RWPE2 (cell line): ENCODE results near the gene PAQR3.

Experiments
- ATAC-seq: fragments of 200-7000 bp; cut with Tn5 transposase; 3 replicates; pipeline ENCODE4 v1.9.1; 2021; ENCODE audit warnings: low read depth
- DNase-seq: peaks from one replicate; pipeline ENCODE4 v3.0.0-alpha.2; 2020; ENCODE audit warnings: low spot score
- H3K27ac ChIP-seq: fragments of 450-650 bp; 2 replicates; pipeline ENCODE4 v1.5.1; 2017; ENCODE audit warnings: mild to moderate bottlenecking; ENCODE audit not compliant: poor library complexity, severe bottlenecking
- H3K27me3 ChIP-seq: fragments of 250-450 bp; sonication (Bioruptor Pico); 2 replicates; pipeline ENCODE4 v1.5.1; 2021; ENCODE audit warnings: mild to moderate bottlenecking, moderate library complexity; ENCODE audit not compliant: insufficient read depth, poor library complexity, severe bottlenecking
- H3K36me3 ChIP-seq: fragments of 250-450 bp; sonication (Bioruptor Pico); 2 replicates; pipeline ENCODE4 v1.5.1; 2020; ENCODE audit warnings: low read depth, mild to moderate bottlenecking, moderate library complexity
- H3K4me1 ChIP-seq: fragments of 250-450 bp; sonication (Bioruptor Pico); 2 replicates; pipeline ENCODE4 v1.5.1; 2021; ENCODE audit warnings: mild to moderate bottlenecking, moderate library complexity; ENCODE audit not compliant: insufficient read depth, poor library complexity, severe bottlenecking
- H3K4me3 ChIP-seq: fragments of 250-450 bp; sonication (Bioruptor Pico); 2 replicates; pipeline ENCODE4 v1.5.1; 2021; ENCODE audit warnings: mild to moderate bottlenecking, moderate library complexity; ENCODE audit not compliant: severe bottlenecking
- H3K9me3 ChIP-seq: fragments of 250-450 bp; sonication (Bioruptor Pico); 2 replicates; pipeline ENCODE4 v1.5.1; 2021; ENCODE audit warnings: mild to moderate bottlenecking, moderate library complexity; ENCODE audit not compliant: severe bottlenecking
- CTCF ChIP-seq: fragments of 450-650 bp; IDR thresholded peaks from one replicate; pipeline ENCODE4 v1.5.1; 2017; ENCODE audit warnings: mild to moderate bottlenecking, moderate library complexity; ENCODE audit not compliant: poor library complexity, severe bottlenecking

PAQR3 gene

GRCh38 chr4:78930016-78930629 is 9.1 kb downstream of the PAQR3 start:
- Histone ChIP-seq H3K4me3 (no peak overlapping the region), H3K4me1 (no peaks in the 10 kb centered on the region), H3K9me3 (no peaks in the 10 kb centered on the region), H3K36me3 (peaks cover 70% of the 10 kb centered on the region), H3K27ac (no peak overlapping the region), H3K27me3 (no peaks in the 10 kb centered on the region)
- ATAC-seq, result no peak
- DNase-seq, result no peak
- no peak for TF ChIP-seq CTCF

- Histone ChIP-seq H3K27me3 (no peaks in the 10 kb centered on the region), H3K36me3 (peaks cover 64% of the 10 kb centered on the region), H3K4me1 (no peaks in the 10 kb centered on the region), H3K9me3 (no peaks in the 10 kb centered on the region), H3K4me3 (no peak overlapping the region), H3K27ac (no peak overlapping the region)
- ATAC-seq (no peak), DNase-seq (no peak)
- TF ChIP-seq CTCF, result no peak
These were observed 10.4 kb downstream of the PAQR3 start for GRCh38 chr4:78928835-78929234.

DNA sequence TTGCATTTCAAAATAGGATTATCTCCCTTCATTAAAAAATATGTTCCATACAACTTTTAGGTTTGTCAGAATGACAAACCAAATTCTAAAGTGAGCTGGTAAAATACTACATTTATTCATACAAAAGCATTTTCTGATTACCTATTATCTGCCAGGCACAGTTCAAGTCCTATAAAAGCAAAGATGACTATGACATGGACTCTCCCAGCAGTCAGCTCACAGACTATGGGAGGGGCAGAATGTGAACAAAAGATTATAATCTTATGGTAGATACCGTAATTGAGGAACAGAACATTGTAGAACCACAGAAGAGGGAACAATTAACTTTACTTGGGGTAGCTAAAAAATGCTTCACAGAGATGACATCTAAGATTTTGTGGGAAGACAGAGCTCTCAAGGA is 12.4 kb downstream of the PAQR3 start:
- no peak for TF ChIP-seq CTCF
- ATAC-seq (no peak), DNase-seq (no peak)
- H3K9me3 ChIP-seq, result no peaks in the 10 kb centered on the region
- H3K4me3 ChIP-seq, result no peak overlapping the region
- H3K4me1 ChIP-seq, result no peaks in the 10 kb centered on the region
- no peaks in the 10 kb centered on the region for H3K27me3 ChIP-seq
- H3K36me3 ChIP-seq, result peaks cover 59% of the 10 kb centered on the region
- H3K27ac ChIP-seq, result no peak overlapping the region

GRCh38 chr4:78923464-78924312 is 15.6 kb downstream of the PAQR3 start:
- ATAC-seq, result no peak
- Histone ChIP-seq H3K27ac (no peak overlapping the region), H3K36me3 (peaks cover 54% of the 10 kb centered on the region), H3K4me3 (no peak overlapping the region), H3K27me3 (no peaks in the 10 kb centered on the region), H3K4me1 (no peaks in the 10 kb centered on the region), H3K9me3 (no peaks in the 10 kb centered on the region)
- DNase-seq, result no peak
- no peak for TF ChIP-seq CTCF

DNA sequence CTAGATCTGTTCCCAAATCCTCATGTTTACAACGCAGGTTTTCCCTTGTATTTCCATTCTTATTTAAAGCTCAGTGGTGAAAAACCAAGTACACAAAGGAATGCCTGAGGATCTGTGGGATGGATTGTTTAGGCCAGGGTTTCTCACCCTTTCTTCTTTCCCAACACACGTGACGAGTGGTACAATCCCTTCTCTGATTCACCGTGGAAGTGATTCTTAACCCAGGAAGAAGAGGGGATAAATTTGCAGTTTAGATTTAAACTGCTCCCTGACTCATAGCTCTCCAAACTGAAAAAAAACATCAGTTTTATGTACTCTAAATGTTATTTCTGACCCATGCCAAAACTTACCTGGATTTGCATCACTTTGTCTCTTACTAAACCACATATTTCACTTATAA is 17.0 kb downstream of the PAQR3 start:
- Histone ChIP-seq H3K27me3 (no peaks in the 10 kb centered on the region), H3K4me1 (no peaks in the 10 kb centered on the region), H3K27ac (no peak overlapping the region), H3K9me3 (no peaks in the 10 kb centered on the region), H3K4me3 (no peak overlapping the region), H3K36me3 (peaks cover 46% of the 10 kb centered on the region)
- TF ChIP-seq CTCF, result no peak
- DNase-seq (no peak), ATAC-seq (no peak)
